GM20431 (cell line): Measurements from ENCODE around the gene TRIM65.
"Not testable (repeated sequence)": the region's sequence is repeated elsewhere in the genome, so short reads cannot be mapped to it uniquely, and the experiment has no call there.

Experiments
- in situ Hi-C: fragments of 300-500 bp; cut with MseI, MboI; formaldehyde crosslinking; loops from one replicate; pipeline ENCODE4 v1.15.0; 2020; ENCODE audit warnings: low sequenced_read_pairs; ENCODE audit not compliant: unreplicated experiment

Gene TRIM65

GRCh38 chr17:75876938-75877751 lies 19.6 kb downstream of the TRIM65 start:
- in situ Hi-C loops, result no loop called here

GRCh38 chr17:75876190-75876937 lies 20.4 kb downstream of the TRIM65 start:
- in situ Hi-C loops, result no loop called here

- in situ Hi-C loops, result no loop called here
Measured at GRCh38 chr17:75875940-75876189, 20.9 kb downstream of the TRIM65 start.

- in situ Hi-C loops, result no loop called here
Measured at GRCh38 chr17:75875182-75875939, 21.4 kb downstream of the TRIM65 start.

DNA sequence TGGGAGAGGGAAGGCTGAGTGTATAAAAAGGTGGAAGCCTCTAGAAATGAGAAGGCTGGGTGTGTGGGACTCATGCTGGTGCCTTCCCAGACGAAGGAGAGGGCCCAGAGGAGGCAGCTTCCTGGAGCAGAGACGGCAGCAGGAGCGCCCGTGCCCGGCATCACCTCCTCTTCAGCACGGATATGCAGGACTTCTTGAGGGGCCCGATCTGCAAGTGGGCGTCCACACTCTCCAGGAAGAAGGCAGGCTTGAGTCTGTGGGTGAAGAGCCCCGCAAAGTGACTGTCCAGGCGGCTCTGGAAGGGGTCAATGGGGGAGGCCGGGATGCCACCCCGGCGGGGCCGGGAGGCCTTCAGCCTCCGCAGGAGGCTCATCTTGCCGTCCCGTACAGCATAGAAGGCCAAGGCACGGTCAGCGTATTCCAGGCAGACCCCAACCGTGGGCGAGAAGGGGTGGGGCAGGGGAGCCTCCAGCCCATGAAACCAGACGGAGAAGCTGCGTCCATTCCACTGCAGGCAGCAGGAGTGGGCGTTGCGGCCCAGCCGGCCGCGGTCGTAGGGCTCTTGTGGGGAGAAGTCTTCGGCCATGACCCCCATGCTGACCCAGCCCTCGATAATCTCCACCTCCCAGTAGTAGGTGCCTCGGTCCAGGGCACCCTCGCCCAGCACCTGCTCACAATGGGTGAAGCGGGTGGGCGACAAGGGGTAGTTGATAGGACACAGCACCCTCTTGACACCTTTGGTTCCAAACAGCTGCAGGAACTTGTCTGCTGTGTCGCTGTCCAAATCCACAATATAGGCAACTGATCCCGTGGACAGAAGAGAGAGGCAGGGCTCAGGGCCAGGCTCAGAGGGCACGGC lies 22.2 kb downstream of the TRIM65 start:
- in situ Hi-C loops, result no loop called here

GRCh38 chr17:75873587-75874322 lies 23.0 kb downstream of the TRIM65 start:
- in situ Hi-C loops, result no loop called here

GRCh38 chr17:75872434-75873351 lies 24.1 kb downstream of the TRIM65 start:
- in situ Hi-C loops, result no loop called here

DNA sequence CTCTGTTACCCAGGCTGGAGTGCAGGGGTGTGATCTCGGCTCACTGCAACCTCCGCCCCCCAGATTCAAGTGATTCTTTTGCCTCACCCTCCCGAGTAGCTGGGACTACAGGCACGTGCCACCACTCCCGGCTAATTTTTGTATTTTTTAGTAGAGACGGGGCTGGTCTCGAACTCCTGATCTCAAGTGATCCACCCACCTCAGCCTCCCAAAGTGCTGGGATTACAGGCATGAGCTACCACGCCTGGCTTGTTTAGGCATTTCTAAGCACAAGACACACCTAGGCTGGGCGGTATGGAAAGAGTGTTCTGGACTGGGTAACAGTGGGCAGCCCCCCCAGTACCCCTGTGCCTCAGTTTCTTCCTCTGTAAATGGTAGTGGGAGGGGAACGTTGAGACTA lies 26.5 kb downstream of the TRIM65 start:
- in situ Hi-C loops, result not testable (repeated sequence)

GRCh38 chr17:75869282-75870141 lies 27.2 kb downstream of the TRIM65 start:
- in situ Hi-C loops, result no loop called here

DNA sequence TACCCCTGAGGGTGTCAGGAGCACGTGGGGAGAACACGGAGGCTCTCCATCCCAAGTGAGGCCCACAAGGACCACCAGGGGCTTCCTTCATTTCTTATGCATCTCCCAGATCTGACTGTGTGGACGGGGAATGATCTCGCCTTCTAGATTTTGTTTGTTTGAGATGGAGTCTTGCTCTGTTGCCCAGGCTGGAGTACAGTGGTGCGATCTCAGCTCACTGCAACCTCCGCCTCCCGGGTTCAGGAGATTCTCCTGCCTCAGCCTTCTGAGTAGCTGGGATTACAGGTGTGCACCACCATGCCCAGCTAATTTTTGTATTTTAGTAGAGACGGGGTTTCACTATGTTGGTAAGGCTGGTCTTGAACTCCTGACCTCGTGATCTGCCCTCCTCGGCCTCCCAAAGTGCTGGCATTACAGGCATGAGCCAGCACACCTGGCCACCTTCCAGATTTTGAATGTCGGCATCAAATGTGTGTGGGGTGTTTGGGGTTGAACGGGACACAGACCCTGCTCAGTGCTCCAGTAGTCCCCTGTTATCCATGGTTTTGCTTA lies 27.9 kb downstream of the TRIM65 start:
- in situ Hi-C loops, result not testable (repeated sequence)

DNA sequence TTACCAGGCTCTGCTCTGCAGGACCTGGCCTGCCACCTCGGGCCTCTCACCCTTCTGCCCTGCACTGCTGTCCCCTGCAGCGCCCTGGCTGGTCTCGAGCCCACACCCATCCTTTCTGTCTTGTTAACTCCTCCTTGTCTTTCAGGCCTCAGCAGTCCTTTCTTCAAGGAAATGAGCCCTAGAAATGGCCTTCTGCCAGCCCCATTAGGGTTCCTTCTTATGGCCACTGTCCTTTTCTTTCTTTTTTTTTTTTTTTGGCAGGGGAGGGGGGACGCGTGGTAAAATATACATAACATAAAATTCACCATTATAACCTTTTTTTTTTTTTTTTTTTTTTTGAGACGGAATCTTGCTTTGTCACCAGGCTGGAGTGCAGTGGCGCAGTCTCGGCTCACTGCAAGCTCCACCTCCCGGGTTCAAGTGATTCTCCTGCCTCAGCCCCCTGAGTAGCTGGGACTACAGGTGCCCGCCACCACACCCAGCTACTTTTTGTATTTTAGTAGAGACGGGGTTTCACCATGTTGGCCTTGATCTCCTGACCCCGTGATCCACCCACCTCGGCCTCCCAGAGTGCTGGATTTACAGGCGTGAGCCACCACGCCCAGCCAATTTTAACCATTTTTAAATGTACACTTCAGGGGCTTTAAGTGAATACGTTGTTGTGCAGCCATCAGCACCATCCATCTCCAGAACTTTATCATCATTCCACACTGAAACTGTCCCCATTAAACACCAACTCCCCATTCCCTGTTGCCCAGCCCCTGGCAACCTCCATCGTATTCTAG lies 31.2 kb downstream of the TRIM65 start:
- in situ Hi-C loops, result not testable (repeated sequence)

- in situ Hi-C loops, result not testable (repeated sequence)
Measured at GRCh38 chr17:75864887-75865286, 31.9 kb downstream of the TRIM65 start.

- in situ Hi-C loops, result no loop called here
Measured at GRCh38 chr17:75864448-75864871, 32.3 kb downstream of the TRIM65 start.

GRCh38 chr17:75861927-75862317 lies 34.8 kb downstream of the TRIM65 start:
- in situ Hi-C loops, result no loop called here

- in situ Hi-C loops, result not testable (repeated sequence)
Measured at GRCh38 chr17:75859358-75859757, 37.4 kb downstream of the TRIM65 start.

DNA sequence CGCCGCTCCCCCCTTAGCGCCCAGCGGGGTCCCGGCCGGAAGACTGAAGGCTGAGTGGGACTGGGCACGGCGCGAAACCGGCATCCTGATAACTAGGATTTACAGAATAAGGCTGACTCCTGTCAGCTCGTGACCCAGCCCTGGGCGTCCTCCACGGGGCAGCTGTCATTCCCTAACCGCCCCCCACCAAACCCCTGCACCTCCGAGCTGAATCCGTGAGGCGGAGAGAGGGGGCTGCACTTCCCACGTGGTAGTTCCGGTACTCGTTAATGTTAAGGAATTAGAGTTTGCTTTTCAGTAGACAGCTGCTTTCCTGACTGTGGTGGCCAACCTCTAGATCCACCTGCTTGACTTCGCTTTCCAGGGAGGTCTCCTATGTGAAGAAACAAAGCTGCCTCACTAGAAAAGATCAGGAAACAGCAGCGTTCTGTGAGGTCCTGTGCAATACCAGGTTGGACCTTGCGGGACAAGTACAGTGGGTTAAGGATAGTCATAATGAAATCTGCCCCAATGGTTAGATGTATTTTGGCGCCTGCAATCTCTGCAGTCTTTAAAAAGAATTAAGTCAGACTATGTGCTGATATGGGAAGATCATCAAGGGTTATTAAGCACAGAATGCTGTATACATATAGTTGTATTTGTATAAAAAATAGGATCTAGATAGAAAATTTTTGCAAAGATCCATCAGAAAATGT lies 40.5 kb downstream of the TRIM65 start:
- in situ Hi-C loops, result no loop called here
